Lower leg skin (tissue), 4 donors: ENCODE data around the gene CCDC136. TPM values are rescaled to one million over a fixed set of nuclear protein-coding genes. Genes with fewer than 3 reads are reported as not detected.

Experiments used
- DNase-seq, 2 donors: peaks; one replicate each; pipeline ENCODE4 v3.0.0-alpha.2; 2019; ENCODE audit warnings: low spot score in 2 of 2
- H3K4me3 ChIP-seq: fragments of 200-600 bp; sonication (generic); 2 replicates; pipeline ENCODE4 v1.5.1; 2017; ENCODE audit warnings: mild to moderate bottlenecking, low read depth; ENCODE audit not compliant: poor library complexity, severe bottlenecking
- POLR2A ChIP-seq, 2 donors: fragments of 450-650 bp; IDR thresholded peaks; one replicate each; pipeline ENCODE4 v1.6.1; 2016 to 2017; ENCODE audit warnings: antibody characterized with exemption in 2 of 2, mild to moderate bottlenecking in 1 of 2, moderate library complexity in 1 of 2
- WGBS, 2 donors: methylation state at CpG; one replicate each; pipeline ENCODE4 v1.1.5; 2018; 5-methylcytosine and 5-hydroxymethylcytosine counted together
- intact Hi-C: fragments of 100-400 bp; cut with DNase I; formaldehyde crosslinking; loops from one replicate; pipeline ENCODE4 v1.15.0; 2023; ENCODE audit warnings: low total_unique reads
- total RNA-seq, 4 donors: library from RNA; depleted of rRNA; stranded (reverse); fragments of >200 nt; gene quantifications; one replicate each; pipeline ENCODE4 v1.1.0, GENCODE V29; 2016
- TF ChIP-seq, protein P1 (sequence below), 3 donors: fragments of 450-650 bp; IDR thresholded peaks; one replicate each; pipeline ENCODE4 v1.5.1; 2016; ENCODE audit warnings: antibody characterized with exemption in 3 of 3, mild to moderate bottlenecking in 3 of 3, moderate library complexity in 2 of 3

The CCDC136 gene
- total RNA-seq, 4 donors from 2014 or later: 1.4 to 2.3 (median 1.8) TPM; not detected in 1

DNA sequence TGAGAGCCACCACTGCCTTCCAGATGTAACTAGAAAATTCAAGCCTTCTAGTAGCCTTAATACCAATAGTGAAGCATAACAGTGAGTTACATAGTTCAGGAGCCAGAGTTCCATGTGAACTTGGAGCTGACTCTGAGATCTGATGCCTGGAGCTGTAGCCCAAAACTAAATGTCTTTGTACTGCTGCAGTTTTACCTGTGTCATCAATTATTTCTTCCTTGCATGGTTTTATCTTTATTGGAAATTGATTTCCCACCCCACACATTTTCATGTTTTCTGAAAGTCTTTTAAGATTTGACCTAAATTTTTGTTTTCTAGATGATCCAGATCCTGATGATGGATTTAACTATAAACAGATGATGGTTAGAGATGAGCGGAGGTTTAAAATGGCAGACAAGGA lies 33.2 kb upstream of the CCDC136 start:
- no peak for DNase-seq
- WGBS, 2 donors: 92 to 94% methylated on average over 1 of the region's 1 CpG
- intact Hi-C loops: no loop called here
- no peak for TF ChIP-seq POLR2A (IDR thresholded peaks at IDR 0.05)
- H3K4me3 ChIP-seq: no peak overlapping the region

DNA sequence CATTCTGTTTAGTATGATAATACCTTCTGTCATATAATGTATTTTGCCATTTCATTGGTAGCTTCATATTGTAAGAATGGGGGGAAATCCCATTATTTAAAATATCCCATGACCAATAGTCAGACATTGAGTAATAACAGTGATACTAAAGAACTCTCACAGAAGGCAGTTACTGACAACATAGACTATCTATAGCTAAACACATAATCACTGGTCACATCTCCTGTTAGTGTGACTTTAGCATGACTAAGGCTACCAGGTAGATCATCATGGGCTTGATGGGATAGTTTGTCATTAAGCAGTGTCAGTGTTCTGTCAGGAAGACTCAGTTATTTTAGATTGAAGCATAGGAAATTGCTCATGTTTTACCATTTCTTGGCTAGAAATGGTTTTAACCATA lies 32.5 kb upstream of the CCDC136 start:
- intact Hi-C loops: no loop called here
- no peak for DNase-seq
- H3K4me3 ChIP-seq: no peak overlapping the region
- no peak for TF ChIP-seq POLR2A (IDR thresholded peaks at IDR 0.05)
- TF ChIP-seq, protein P1, sequence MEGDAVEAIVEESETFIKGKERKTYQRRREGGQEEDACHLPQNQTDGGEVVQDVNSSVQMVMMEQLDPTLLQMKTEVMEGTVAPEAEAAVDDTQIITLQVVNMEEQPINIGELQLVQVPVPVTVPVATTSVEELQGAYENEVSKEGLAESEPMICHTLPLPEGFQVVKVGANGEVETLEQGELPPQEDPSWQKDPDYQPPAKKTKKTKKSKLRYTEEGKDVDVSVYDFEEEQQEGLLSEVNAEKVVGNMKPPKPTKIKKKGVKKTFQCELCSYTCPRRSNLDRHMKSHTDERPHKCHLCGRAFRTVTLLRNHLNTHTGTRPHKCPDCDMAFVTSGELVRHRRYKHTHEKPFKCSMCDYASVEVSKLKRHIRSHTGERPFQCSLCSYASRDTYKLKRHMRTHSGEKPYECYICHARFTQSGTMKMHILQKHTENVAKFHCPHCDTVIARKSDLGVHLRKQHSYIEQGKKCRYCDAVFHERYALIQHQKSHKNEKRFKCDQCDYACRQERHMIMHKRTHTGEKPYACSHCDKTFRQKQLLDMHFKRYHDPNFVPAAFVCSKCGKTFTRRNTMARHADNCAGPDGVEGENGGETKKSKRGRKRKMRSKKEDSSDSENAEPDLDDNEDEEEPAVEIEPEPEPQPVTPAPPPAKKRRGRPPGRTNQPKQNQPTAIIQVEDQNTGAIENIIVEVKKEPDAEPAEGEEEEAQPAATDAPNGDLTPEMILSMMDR (IDR thresholded peaks at IDR 0.05): no peak

DNA sequence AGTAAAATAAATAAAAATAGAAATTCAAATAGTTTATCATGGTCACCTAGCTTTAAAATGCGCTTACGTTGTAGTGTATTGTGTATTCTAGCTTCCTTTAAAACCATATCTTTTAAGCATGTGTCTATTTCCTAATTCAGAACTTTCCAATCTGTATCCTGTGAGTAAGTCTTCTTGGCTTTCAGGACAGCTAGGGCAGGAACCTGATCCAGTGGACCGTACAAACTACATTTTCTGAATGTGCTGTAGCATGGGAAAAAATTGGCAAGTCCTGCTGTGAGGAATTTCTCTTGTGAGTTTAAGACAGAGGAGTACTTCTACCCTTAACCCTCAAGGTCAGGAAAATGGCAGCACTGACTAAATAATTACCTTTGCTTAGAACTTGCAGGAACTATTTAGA lies 28.2 kb upstream of the CCDC136 start:
- intact Hi-C loops: no loop called here
- no peak overlapping the region for H3K4me3 ChIP-seq
- no peak for DNase-seq
- 86 to 87% methylated on average over 3 of the region's 3 CpGs for WGBS, 2 donors
- TF ChIP-seq, protein P1 (IDR thresholded peaks at IDR 0.05): no peak
- no peak for TF ChIP-seq POLR2A (IDR thresholded peaks at IDR 0.05)

DNA sequence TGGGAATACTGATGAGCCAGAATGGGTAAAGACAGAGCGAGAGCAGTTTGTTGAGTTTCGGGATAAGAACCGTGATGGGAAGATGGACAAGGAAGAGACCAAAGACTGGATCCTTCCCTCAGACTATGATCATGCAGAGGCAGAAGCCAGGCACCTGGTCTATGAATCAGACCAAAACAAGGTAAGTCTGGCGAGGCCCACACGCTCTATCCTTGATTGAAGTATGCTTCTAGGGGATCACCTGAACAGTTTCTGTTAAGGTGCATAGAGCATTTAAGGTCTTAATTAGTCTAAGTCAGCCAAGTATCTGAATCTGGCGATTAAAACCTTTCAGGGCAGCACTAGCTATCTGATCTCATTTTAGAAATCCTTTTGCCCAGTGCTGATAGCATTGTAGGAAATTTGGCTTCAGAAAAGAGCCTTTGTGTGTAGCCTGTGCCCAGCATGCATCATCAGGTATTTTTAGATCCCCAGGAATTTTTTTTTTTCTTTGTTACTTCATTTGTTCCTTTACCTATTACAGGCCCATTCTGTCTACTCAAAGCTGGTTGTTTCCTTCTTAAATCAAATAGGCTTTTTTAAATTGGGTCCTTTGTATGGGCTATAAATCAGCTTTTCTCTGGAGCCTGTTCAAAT lies 24.2 kb upstream of the CCDC136 start:
- intact Hi-C loops: no loop called here
- no peak for DNase-seq
- no peak for TF ChIP-seq POLR2A (IDR thresholded peaks at IDR 0.05)
- TF ChIP-seq, protein P1 (IDR thresholded peaks at IDR 0.05): no peak
- no peak overlapping the region for H3K4me3 ChIP-seq
- 93 to 95% methylated on average over 6 of the region's 6 CpGs for WGBS, 2 donors

DNA sequence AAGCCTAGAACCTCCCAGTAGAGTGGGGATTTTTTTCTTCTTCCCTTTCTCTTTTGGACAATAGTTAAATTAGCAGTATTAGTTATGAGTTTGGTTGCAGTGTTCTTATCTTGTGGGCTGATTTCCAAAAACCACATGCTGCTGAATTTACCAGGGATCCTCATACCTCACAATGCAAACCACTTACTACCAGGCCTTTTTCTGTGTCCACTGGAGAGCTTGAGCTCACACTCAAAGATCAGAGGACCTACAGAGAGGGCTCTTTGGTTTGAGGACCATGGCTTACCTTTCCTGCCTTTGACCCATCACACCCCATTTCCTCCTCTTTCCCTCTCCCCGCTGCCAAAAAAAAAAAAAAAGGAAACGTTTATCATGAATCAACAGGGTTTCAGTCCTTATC lies 21.5 kb upstream of the CCDC136 start:
- DNase-seq: no peak
- intact Hi-C loops: no loop called here
- no peak overlapping the region for H3K4me3 ChIP-seq
- 57 to 67% methylated on average over 2 of the region's 2 CpGs for WGBS, 2 donors
- no peak for TF ChIP-seq POLR2A (IDR thresholded peaks at IDR 0.05)
- TF ChIP-seq, protein P1 (IDR thresholded peaks at IDR 0.05): no peak

DNA sequence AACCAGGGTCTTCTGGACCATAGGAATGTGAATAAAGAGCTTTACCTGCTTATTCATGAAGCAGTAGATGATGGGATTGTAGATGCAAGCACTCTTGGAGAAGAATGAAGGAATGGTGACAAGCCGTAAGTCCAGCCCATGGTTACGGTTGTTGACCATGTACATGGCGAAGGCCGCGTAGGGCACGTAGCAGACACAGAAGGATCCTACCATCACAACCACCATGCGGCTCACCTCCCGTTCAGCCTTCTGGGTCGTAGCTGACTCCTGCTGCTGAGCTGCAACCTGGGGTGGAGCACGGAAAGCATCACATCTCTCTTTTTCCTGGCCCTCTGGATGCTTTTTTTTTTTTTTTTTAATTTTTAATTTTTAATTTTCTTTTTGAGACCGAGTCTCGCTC lies 18.2 kb upstream of the CCDC136 start:
- H3K4me3 ChIP-seq: no peak overlapping the region
- 94% methylated on average over 12 of the region's 12 CpGs for WGBS, 2 donors
- TF ChIP-seq POLR2A (IDR thresholded peaks at IDR 0.05): no peak
- no peak for DNase-seq
- intact Hi-C loops: no loop called here

DNA sequence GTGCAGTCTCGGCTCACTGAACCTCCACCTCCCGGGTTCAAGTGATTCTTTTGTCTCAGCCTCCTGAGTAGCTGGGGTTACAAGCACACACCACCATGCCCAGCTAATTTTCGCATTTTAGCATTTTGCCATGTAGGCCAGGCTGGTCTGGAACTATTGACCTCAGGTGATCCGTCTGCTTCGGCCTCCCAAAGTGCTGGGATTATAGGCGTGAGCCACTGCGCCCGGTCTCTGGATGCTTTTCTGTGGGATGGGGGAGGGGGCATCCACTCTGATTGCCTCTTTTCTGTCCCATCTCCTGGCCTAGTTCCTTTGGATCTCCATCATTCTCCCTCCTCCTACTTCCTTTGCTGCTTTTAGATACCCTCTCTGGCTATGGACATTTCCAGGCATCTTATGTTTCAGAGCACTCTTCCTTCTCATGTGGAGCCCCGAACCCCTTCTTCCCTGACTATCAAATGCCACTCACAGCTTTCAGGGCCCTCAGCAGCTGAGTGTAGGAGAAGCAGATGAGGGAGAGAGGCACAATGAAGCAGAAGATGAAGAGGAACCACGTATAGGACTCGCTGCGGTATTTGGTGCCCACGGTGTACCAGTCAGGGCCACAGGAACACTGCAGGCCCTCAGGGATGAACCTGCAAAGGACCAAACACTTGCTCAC lies 17.6 kb upstream of the CCDC136 start:
- DNase-seq: no peak
- TF ChIP-seq, protein P1 (IDR thresholded peaks at IDR 0.05): no peak
- no peak for TF ChIP-seq POLR2A (IDR thresholded peaks at IDR 0.05)
- no peak overlapping the region for H3K4me3 ChIP-seq
- 91 to 94% methylated on average over 13 of the region's 13 CpGs for WGBS, 2 donors
- intact Hi-C loops: no loop called here
